ENCODE results near the gene SEC16A.

The SEC16A gene

DNA sequence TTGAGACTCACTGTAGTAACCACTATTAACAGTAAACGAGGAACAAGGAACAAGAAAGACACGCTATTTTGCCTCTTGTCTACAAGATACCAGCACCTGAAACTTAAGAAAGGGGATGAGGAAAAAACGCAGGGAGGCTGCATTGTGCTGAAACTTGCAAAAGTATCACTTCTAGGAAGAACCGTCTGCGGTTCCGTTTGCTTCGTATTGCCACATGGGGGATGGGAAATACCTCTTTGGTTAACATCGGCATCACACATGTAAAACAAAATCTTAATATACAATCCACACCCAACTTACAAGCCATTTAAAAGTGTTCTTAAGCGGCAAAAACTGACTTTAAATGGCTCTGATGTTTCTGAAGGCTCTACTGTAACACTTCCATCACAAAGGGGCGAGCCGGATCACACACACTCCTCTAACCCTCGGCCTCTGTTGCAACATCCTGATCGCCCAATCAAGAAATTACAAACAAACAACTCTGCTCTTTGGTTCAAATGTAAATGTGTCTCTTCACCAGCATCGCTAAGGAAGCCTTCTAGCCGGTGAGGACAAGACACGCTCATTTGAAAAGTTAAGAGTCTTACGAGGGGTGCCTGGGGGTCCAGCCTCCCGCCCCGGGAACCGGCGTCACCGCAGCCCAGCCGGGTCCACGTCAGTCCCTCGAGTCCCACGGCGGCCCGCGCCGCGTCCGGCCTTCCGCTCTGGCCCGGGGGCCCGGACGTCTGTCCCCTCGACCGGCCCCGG, 621 bp downstream of the SEC16A start:
- TF ChIP-seq TAF1 (IDR thresholded peaks at IDR 0.05; ENCODE audit: low read depth, low read length) (no peak), POU2F2 (IDR thresholded peaks at IDR 0.05; ENCODE audit: low read depth, low read length) (no peak), POLR2A (IDR thresholded peaks at IDR 0.05; ENCODE audit: low read depth, low read length) (no peak), PAX5 (IDR thresholded peaks at IDR 0.05; ENCODE audit: insufficient read depth, low read length, severe bottlenecking) (no peak), SPI1 (IDR thresholded peaks at IDR 0.05; ENCODE audit: low read depth, low read length) (no peak), POLR2AphosphoS5 (IDR thresholded peaks at IDR 0.05; ENCODE audit: low read depth, low read length) (no peak)

DNA sequence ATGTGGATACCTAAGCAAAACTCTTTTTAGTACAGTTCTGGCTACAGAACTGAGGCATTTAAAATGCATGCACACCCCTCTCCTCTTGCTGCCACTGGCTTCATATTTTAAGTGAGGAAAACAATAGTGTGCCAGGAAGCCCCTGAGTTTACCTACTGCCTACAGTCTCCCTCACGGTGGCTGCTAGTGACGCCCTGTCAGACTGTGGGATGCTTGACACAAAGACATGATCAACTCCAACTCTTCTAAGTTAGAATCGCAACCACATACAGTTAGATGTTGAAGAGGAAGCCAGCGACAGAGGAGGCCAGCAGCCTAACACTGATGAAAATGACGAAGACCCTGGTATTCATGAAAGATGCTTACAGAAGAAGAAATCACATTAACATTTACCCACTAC, 1.3 kb downstream of the SEC16A start:
- DNase-seq (ENCODE audit: insufficient read length, low spot score) (no peak), FAIRE-seq (no peak)
- TF ChIP-seq PAX5 (IDR thresholded peaks at IDR 0.05; ENCODE audit: insufficient read depth, low read length, severe bottlenecking) (no peak), POLR2A (IDR thresholded peaks at IDR 0.05; ENCODE audit: low read depth, low read length) (no peak), POU2F2 (IDR thresholded peaks at IDR 0.05; ENCODE audit: low read depth, low read length) (no peak), SPI1 (IDR thresholded peaks at IDR 0.05; ENCODE audit: low read depth, low read length) (no peak), POLR2AphosphoS5 (IDR thresholded peaks at IDR 0.05; ENCODE audit: low read depth, low read length) (no peak), TAF1 (IDR thresholded peaks at IDR 0.05; ENCODE audit: low read depth, low read length) (no peak)

More for the DNA sequence above, 621 bp downstream of the SEC16A start:
- FAIRE-seq (peak; percentile 26), DNase-seq (ENCODE audit: insufficient read length, low spot score) (no peak)

DNA sequence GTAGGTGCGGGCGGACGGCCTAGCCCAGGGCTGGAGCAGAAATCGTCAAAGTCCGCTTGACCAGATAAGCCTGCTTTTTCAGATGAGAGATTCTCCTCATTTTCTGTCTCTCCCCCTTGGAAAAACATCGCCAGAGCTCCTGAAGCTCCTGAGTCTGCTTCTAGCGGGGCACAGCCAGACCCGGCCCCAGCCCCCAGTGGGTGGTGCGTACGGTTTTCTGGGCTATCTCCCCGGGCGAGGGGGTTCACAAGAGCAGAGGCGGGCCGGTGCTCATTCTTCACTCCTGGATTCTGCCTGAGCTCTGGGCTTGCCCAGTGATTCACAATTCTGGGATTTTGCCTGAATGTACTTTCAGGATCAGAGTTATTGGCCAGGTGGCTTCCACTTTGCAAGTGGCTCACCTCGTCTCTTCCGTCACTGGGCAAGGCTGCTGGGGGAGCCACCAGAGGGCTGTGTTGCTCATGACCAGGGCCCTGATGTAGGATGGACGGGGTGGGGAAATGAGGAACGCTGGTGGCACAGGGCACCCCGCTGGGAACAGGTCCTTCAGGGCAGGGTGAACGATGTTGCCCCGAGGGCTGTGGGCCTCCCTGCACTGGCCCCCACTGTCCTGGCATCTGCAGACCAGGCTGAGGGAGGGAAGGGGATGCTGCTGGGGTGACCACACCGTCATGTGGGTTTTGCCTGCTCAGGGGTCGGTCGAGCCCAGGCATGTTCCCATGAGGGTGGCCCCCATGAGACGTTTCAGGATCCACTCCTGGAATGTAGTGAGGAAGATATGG, 6.3 kb downstream of the SEC16A start:
- 0 out of 2 replicates have a peak, but pooled peaks have one; percentile 36 for TF ChIP-seq POLR2AphosphoS5 (IDR thresholded peaks at IDR 0.05; ENCODE audit: low read depth, low read length)
- TF ChIP-seq PAX5 (IDR thresholded peaks at IDR 0.05; ENCODE audit: insufficient read depth, low read length, severe bottlenecking) = no peak
- TF ChIP-seq TAF1 (IDR thresholded peaks at IDR 0.05; ENCODE audit: low read depth, low read length) = no peak
- TF ChIP-seq SPI1 (IDR thresholded peaks at IDR 0.05; ENCODE audit: low read depth, low read length) = no peak
- TF ChIP-seq POLR2A (IDR thresholded peaks at IDR 0.05; ENCODE audit: low read depth, low read length) = 0 out of 2 replicates have a peak, but pooled peaks have one; percentile 25
- FAIRE-seq = no peak

DNA sequence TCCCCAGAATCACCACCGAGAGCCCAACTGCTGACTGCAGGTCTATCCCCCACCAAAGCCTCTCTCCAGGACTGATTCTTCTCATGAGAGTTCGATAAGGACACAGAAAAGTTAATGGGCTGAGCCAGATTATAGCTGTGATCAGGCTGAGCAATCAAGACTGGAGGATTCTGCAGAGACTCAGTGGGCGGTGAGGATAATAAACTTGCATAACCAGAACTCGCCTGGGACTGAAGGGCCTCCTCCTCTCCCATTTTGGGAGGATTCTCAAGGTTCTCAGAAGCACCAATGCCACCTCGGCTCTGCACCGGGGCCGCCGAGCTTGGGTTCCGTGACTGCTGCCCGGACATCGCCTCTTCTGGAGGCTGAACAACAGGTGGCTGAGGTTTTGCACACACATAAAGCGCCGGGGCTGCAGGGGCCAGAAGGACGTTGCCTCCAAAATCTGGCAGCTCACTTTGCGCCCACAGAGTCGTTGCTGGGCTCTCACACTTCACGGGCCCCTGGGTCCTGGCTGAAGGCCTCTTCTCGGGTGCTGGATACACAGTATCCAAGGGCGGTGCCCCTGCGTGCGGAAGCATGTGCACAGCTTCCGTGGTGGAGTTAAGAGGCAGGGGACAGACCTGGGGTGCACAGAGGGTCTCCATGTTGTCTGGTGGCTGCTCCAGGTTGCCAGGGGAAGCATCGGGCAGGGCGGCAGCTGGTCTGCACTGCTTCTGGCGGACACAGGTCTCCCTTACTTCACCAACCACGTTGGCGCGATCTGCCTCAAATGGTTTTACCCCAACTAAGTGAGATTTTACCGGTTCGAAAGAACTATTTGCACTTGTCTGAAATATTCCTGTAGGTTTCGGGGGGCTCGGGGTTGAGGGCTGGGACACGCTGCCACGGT, 7.6 kb downstream of the SEC16A start:
- DNase-seq (ENCODE audit: insufficient read length, low spot score) = no peak
- FAIRE-seq = no peak
- TF ChIP-seq TAF1 (IDR thresholded peaks at IDR 0.05; ENCODE audit: low read depth, low read length) = no peak
- TF ChIP-seq POLR2AphosphoS5 (IDR thresholded peaks at IDR 0.05; ENCODE audit: low read depth, low read length) = no peak
- no peak for TF ChIP-seq PAX5 (IDR thresholded peaks at IDR 0.05; ENCODE audit: insufficient read depth, low read length, severe bottlenecking)
- TF ChIP-seq SPI1 (IDR thresholded peaks at IDR 0.05; ENCODE audit: low read depth, low read length) = no peak
- no peak for TF ChIP-seq POLR2A (IDR thresholded peaks at IDR 0.05; ENCODE audit: low read depth, low read length)
- no peak for TF ChIP-seq POU2F2 (IDR thresholded peaks at IDR 0.05; ENCODE audit: low read depth, low read length)

More for the DNA sequence above, 6.3 kb downstream of the SEC16A start:
- no peak for DNase-seq (ENCODE audit: insufficient read length, low spot score)

DNA sequence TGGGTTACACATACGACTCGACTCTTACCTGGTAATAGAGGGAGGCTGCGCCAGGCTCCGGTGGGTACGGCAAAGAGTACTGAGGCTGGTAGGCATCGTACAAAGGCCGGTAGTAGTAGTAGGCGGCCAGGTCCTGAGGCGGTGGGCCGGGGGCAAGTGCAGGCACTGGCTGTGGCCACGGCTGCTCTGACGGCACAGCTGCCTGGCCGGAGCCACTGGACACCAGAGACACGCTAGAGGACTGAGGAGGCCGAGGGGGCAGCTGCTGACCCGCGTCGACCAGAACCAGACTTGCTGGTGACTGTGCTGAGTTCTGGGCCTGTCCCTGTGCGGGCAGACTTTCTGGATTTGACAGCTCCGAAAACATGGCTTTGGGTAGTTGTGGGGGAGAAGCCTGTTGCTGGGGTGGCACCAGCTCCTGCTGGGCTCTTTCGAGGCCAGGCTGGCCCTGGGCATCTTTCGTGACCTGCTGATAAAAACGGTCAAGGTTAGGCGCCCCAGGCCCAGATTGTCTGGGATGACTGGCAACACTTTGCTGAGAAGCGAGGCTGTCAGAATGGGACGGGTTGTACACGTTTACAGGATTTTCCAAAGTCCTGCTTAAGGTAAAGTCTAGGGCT, 8.7 kb downstream of the SEC16A start:
- FAIRE-seq = no peak
- TF ChIP-seq TAF1 (IDR thresholded peaks at IDR 0.05; ENCODE audit: low read depth, low read length) (no peak), SPI1 (IDR thresholded peaks at IDR 0.05; ENCODE audit: low read depth, low read length) (no peak), POLR2AphosphoS5 (IDR thresholded peaks at IDR 0.05; ENCODE audit: low read depth, low read length) (peak; percentile 51), POU2F2 (IDR thresholded peaks at IDR 0.05; ENCODE audit: low read depth, low read length) (no peak), POLR2A (IDR thresholded peaks at IDR 0.05; ENCODE audit: low read depth, low read length) (peak; percentile 49; the same call in 1 of the 2 replicates), PAX5 (IDR thresholded peaks at IDR 0.05; ENCODE audit: insufficient read depth, low read length, severe bottlenecking) (no peak)
- no peak for DNase-seq (ENCODE audit: insufficient read length, low spot score)

DNA sequence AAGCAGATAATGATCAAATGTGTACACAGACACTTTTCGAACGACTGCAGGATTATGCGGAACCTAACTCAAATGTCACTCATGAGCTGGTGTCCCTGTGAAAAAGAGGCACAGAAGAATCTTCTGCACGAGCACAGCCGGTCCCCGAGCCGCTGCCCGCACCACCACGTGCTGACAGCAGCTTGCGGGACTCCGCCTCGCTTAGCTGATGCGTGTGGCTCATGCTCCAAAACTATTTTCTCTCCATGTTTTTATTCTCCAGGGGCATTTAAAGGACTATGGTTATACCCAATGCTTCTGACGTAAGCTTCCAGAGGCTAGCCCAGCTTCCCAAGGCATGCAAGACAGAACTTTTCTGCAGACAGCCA, 9.5 kb downstream of the SEC16A start:
- FAIRE-seq = no peak
- DNase-seq (ENCODE audit: insufficient read length, low spot score) = no peak
- no peak for TF ChIP-seq POU2F2 (IDR thresholded peaks at IDR 0.05; ENCODE audit: low read depth, low read length)
- no peak for TF ChIP-seq TAF1 (IDR thresholded peaks at IDR 0.05; ENCODE audit: low read depth, low read length)
- no peak for TF ChIP-seq POLR2A (IDR thresholded peaks at IDR 0.05; ENCODE audit: low read depth, low read length)
- no peak for TF ChIP-seq POLR2AphosphoS5 (IDR thresholded peaks at IDR 0.05; ENCODE audit: low read depth, low read length)
- no peak for TF ChIP-seq PAX5 (IDR thresholded peaks at IDR 0.05; ENCODE audit: insufficient read depth, low read length, severe bottlenecking)
- TF ChIP-seq SPI1 (IDR thresholded peaks at IDR 0.05; ENCODE audit: low read depth, low read length) = no peak

DNA sequence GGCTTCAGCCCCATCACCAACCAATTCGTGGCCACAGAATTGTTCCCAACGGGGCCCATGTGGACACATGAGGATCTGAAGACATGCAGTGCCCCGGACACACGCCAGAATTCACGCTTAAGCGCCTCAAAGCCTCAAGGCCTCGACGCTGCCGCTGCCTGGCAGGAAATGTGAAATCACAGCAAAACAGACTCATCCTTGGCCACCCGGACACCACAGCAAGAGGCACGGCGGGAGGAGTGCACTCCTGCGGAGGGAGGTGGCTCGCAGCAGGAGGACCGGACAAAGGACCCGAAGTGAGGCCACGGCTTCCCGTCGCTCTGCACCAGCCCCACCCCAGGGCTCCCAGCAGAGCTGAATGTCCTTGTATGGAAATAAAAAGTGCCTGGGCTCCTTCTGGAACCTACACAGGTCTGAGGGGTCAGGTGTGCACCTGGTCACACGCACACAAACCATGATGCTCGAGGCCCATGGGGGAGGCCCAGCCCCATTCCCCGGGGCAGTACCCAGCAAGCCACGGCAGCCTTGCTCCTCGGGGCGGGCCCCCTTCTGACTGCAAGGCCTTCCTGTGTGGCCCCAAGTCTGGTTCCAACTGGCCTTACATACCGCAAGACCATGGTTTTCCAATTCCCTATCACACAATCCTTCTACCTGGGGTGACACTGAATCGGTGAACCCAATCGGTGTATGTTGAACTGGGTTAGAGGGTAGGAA, 10.0 kb downstream of the SEC16A start:
- TF ChIP-seq PAX5 (IDR thresholded peaks at IDR 0.05; ENCODE audit: insufficient read depth, low read length, severe bottlenecking) (no peak), TAF1 (IDR thresholded peaks at IDR 0.05; ENCODE audit: low read depth, low read length) (no peak), SPI1 (IDR thresholded peaks at IDR 0.05; ENCODE audit: low read depth, low read length) (no peak), POLR2A (IDR thresholded peaks at IDR 0.05; ENCODE audit: low read depth, low read length) (no peak), POU2F2 (IDR thresholded peaks at IDR 0.05; ENCODE audit: low read depth, low read length) (no peak), POLR2AphosphoS5 (IDR thresholded peaks at IDR 0.05; ENCODE audit: low read depth, low read length) (0 out of 2 replicates have a peak, but pooled peaks have one; percentile 48)
- FAIRE-seq (no peak), DNase-seq (ENCODE audit: insufficient read length, low spot score) (no peak)
